Esophagus squamous epithelium (tissue), 5 donors: Measurements from ENCODE around the gene MEF2C. TPM values are rescaled to one million over a fixed set of nuclear protein-coding genes. Genes with fewer than 3 reads are reported as not detected.
A peak's percentile ranks its signal among the peaks of the same experiment; 100 is the strongest.

ENCODE experiments used
- DNase-seq: peaks from one replicate; lab custom pipeline; 2025; lab: John Stamatoyannopoulos, UW
- H3K27ac ChIP-seq, 4 donors: fragments of 200-600 bp; sonication (generic); one replicate each; pipeline ENCODE4 v1.5.1; 2016 to 2019; ENCODE audit warnings: mild to moderate bottlenecking in 1 of 4
- H3K27me3 ChIP-seq, 4 donors: fragments of 200-600 bp; sonication (generic); 1 replicate in 3 of 4; 2 replicates in 1 of 4; pipeline versions ENCODE4 v1.5.1 to v1.6.0; 2017 to 2021; ENCODE audit warnings: antibody characterized with exemption in 1 of 4
- H3K36me3 ChIP-seq, 3 donors: fragments of 200-600 bp; sonication (generic); one replicate each; pipeline ENCODE4 v1.5.1; 2016 to 2019
- H3K4me1 ChIP-seq, 3 donors: fragments of 200-600 bp; sonication (generic); one replicate each; pipeline ENCODE4 v1.5.1; 2017 to 2019
- H3K4me3 ChIP-seq, 4 donors: fragments of 200-600 bp; sonication (generic); 1 replicate in 3 of 4; 2 replicates in 1 of 4; pipeline ENCODE4 v1.5.1; 2016 to 2019; ENCODE audit warnings: mild to moderate bottlenecking in 2 of 4, moderate library complexity in 1 of 4
- H3K9me3 ChIP-seq, 3 donors: fragments of 200-600 bp; sonication (generic); one replicate each; pipeline ENCODE4 v1.5.1; 2016 to 2019
- CTCF ChIP-seq, 6 experiments: fragments of 450-650 bp in 4 of 6; fragments of 200-600 bp in 2 of 6; sonication (generic) in 2 of 6; IDR thresholded peaks; one replicate each; pipeline ENCODE4 v1.5.1; 2016 to 2019; ENCODE audit warnings: antibody characterized with exemption in 6 of 6, mild to moderate bottlenecking in 4 of 6, moderate library complexity in 4 of 6
- POLR2A ChIP-seq, 4 donors: fragments of 450-650 bp; IDR thresholded peaks; one replicate each; pipeline ENCODE4 v1.6.1; 2017; ENCODE audit warnings: antibody characterized with exemption in 4 of 4, mild to moderate bottlenecking in 4 of 4, moderate library complexity in 3 of 4
- WGBS, 2 donors: methylation state at CpG; one replicate each; pipeline ENCODE4 v1.1.5; 2018; 5-methylcytosine and 5-hydroxymethylcytosine counted together
- intact Hi-C: fragments of 100-400 bp; cut with DNase I; formaldehyde crosslinking; loops from one replicate; pipeline ENCODE4 v1.15.0; 2022
- total RNA-seq, 4 donors: library from RNA; depleted of rRNA; stranded (reverse); fragments of >200 nt; gene quantifications; one replicate each; pipeline ENCODE4 v1.1.0, GENCODE V29; 2016
- donor health status: DM: yes; HTN: yes; CAD: no.

MEF2C gene
- total RNA-seq, 4 donors from 2014 or later, result 3.1 to 17.5 (median 9.9) TPM

DNA sequence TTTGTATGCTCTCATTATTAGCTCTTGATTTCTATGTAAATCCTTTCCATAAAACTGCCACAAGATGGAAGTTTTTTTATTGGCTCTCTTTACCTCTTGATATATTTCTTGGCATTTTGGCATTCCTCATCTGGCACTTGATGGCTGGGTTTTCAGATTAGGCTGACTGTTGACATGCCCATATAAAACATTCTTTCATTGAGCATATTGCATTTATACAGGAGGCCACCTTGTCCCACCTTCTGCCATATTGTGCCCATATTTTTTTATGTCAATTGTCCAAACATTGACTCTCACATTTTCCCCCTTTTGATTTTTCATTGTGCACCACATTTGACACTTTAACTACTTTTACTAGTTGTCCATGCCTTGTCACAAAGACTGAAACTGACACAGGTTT lies 182.9 kb downstream of the MEF2C start:
- TF ChIP-seq CTCF (IDR thresholded peaks at IDR 0.05) (no peak), POLR2A (IDR thresholded peaks at IDR 0.05) (no peak)
- no peak overlapping the region for H3K27ac ChIP-seq
- no peak overlapping the region for H3K4me3 ChIP-seq
- no peaks in the 10 kb centered on the region for H3K9me3 ChIP-seq
- DNase-seq, result no peak
- H3K4me1 ChIP-seq, result no peaks in the 10 kb centered on the region
- intact Hi-C loops, result no loop called here
- no peaks in the 10 kb centered on the region for H3K36me3 ChIP-seq
- H3K27me3 ChIP-seq, result peaks cover 0 to 68% (median 6%) of the 10 kb centered on the region in 4 donors

GRCh38 chr5:88698290-88698689 lies 184.7 kb downstream of the MEF2C start:
- H3K27ac ChIP-seq, result no peak overlapping the region
- no peak for TF ChIP-seq POLR2A (IDR thresholded peaks at IDR 0.05)
- TF ChIP-seq CTCF (IDR thresholded peaks at IDR 0.05), result no peak
- H3K36me3 ChIP-seq, result no peaks in the 10 kb centered on the region
- peaks cover 0 to under 1% (median 0%) of the 10 kb centered on the region in 3 donors for H3K4me1 ChIP-seq
- 65 to 68% methylated on average over 1 of the region's 1 CpG for WGBS, 2 donors
- H3K4me3 ChIP-seq, result no peak overlapping the region
- no peak for DNase-seq
- peaks cover under 1 to 86% (median 24%) of the 10 kb centered on the region in 4 donors for H3K27me3 ChIP-seq
- H3K9me3 ChIP-seq, result no peaks in the 10 kb centered on the region
- intact Hi-C loops, result no loop called here

GRCh38 chr5:88696466-88696865 lies 186.5 kb downstream of the MEF2C start:
- intact Hi-C loops, result no loop called here
- Histone ChIP-seq H3K27me3 (peaks cover 10 to 100% (median 40%) of the 10 kb centered on the region in 4 donors), H3K9me3 (no peaks in the 10 kb centered on the region), H3K4me3 (no peak overlapping the region), H3K27ac (no peak overlapping the region), H3K4me1 (peaks cover 7 to 18% (median 13%) of the 10 kb centered on the region in 3 donors), H3K36me3 (no peaks in the 10 kb centered on the region)
- DNase-seq, result no peak
- no peak for TF ChIP-seq CTCF (IDR thresholded peaks at IDR 0.05)
- TF ChIP-seq POLR2A (IDR thresholded peaks at IDR 0.05), result no peak

DNA sequence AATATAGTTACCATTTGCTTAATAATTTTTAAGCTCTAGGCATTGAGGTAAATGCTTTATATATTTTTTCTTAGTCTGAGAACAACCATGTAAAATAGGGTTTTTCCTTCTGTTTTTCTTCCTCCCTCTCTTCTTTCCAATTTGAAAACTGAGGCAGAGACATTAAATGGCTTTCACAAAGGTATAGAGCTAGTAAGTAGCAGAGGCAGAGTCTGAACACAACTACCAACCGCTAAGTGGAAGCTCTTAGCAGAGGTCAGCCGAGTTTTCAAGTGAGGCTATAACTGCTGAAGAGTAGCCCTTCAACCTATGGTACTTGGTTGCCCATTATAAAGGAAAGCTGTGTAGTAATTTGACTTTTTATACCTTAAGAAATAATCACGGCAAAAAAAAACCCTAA lies 187.1 kb downstream of the MEF2C start:
- Histone ChIP-seq H3K27ac (no peak overlapping the region), H3K9me3 (no peaks in the 10 kb centered on the region), H3K36me3 (no peaks in the 10 kb centered on the region), H3K4me3 (no peak overlapping the region), H3K4me1 (peaks cover 7 to 23% (median 18%) of the 10 kb centered on the region in 3 donors), H3K27me3 (peaks cover 10 to 100% (median 45%) of the 10 kb centered on the region in 4 donors)
- intact Hi-C loops, result no loop called here
- no peak for TF ChIP-seq POLR2A (IDR thresholded peaks at IDR 0.05)
- no peak for TF ChIP-seq CTCF (IDR thresholded peaks at IDR 0.05)
- DNase-seq, result no peak
- WGBS, 2 donors, result 18 to 20% methylated on average over 3 of the region's 3 CpGs

- Histone ChIP-seq H3K4me1 (peaks cover 7 to 30% (median 25%) of the 10 kb centered on the region in 3 donors), H3K9me3 (no peaks in the 10 kb centered on the region), H3K27me3 (peaks cover 10 to 100% (median 51%) of the 10 kb centered on the region in 4 donors), H3K4me3 (peak overlapping the region in 1 of 4 donors; percentile 6), H3K36me3 (no peaks in the 10 kb centered on the region), H3K27ac (no peak overlapping the region)
- intact Hi-C loops, result no loop called here
- TF ChIP-seq CTCF (IDR thresholded peaks at IDR 0.05) (no peak), POLR2A (IDR thresholded peaks at IDR 0.05) (no peak)
- no peak for DNase-seq
- 16 to 18% methylated on average over 16 to 19 of the region's 19 CpGs for WGBS, 2 donors
Observed at GRCh38 chr5:88695232-88695631, 187.8 kb downstream of the MEF2C start.
